Measurements from ENCODE around the gene KCNT1.
A peak's percentile ranks its signal among the peaks of the same experiment; 100 is the strongest.
"Not testable (repeated sequence)": the region's sequence is repeated elsewhere in the genome, so short reads cannot be mapped to it uniquely, and the experiment has no call there.

Gene KCNT1

DNA sequence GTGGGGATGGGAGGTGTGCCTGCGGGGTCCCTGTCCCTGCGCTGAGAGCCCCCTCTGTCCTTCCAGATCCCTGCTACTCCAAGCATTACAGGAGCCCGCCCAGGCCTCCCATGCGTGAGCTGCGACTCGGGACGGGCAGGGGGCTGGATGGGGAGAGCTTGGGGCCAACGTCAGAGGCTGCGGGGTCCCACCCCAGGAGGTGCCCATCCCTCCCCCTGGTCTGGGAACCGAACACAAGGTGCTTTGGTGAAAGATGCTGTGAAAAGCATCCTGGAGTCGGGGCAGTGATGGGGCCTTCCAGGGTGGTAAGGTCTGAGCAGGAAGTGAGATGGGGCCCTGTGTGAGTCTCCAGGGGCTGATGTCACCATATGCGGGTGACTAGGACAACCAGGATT, 36.2 kb upstream of the KCNT1 start:
- Histone ChIP-seq H3K9me3 (ENCODE audit: insufficient read depth, low read depth, low read length) (peaks cover 5% of the 10 kb centered on the region), H3K4me1 (ENCODE audit: insufficient read depth, low read length) (peaks cover 3% of the 10 kb centered on the region), H3K36me3 (ENCODE audit: insufficient read depth, low read depth, low read length) (no peaks in the 10 kb centered on the region), H3K27ac (ENCODE audit: low read length) (no peak overlapping the region), H3K9ac (ENCODE audit: low read depth, low read length) (no peak overlapping the region), H3K27me3 (ENCODE audit: insufficient read depth, low read length) (no peaks in the 10 kb centered on the region), H3K4me3 (ENCODE audit: low read length) (no peak overlapping the region)

DNA sequence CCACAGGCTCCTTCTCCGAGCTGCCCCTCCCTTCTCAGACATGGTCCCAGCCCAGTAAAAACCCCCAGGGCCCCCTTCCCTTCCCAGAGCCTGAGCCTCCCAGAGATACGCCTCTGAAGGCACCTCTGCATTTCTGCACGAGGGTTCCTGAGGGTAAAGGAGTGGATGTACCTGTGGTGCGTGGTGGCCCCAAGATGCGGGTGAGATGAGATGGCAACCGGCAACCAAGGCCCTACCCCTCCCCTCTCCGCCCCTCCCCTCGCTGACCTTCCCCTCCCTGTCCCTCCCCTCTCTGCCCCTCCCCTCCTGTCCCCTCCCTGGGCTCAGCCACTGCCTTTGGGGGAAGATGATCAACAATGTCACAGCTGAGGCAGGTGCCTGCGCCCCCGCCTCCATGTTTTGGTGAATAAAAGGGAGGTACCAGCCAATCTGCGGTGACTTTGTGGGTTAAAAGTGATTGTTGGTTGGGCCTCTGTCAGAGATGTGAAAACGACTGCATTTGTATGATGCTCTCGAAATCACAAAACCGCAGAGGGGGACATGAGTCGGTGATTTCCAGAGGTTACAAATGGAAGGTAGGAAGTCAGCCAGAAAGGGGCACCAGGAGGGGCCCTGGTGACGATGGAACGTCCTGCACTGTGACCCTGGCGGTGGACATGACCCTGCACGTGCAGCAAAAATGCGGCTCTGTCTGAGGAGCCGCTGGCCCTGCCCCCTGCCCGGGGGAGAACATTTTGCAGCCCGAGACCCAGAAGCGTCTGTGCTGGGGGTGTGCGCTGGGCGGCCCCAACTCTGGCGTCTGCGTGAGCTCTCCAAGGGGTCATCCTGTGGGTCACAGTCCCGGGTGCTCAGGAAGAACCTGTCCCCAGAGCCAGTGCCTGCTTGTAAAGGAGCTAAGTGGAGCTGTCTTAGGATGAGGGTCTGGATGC, 35.2 kb upstream of the KCNT1 start:
- Histone ChIP-seq H3K36me3 (ENCODE audit: insufficient read depth, low read depth, low read length) (no peaks in the 10 kb centered on the region), H3K27me3 (ENCODE audit: insufficient read depth, low read length) (no peaks in the 10 kb centered on the region), H3K9ac (ENCODE audit: low read depth, low read length) (no peak overlapping the region), H3K27ac (ENCODE audit: low read length) (no peak overlapping the region), H3K4me3 (ENCODE audit: low read length) (no peak overlapping the region), H3K4me1 (ENCODE audit: insufficient read depth, low read length) (peaks cover 3% of the 10 kb centered on the region), H3K9me3 (ENCODE audit: insufficient read depth, low read depth, low read length) (peaks cover 5% of the 10 kb centered on the region)

DNA sequence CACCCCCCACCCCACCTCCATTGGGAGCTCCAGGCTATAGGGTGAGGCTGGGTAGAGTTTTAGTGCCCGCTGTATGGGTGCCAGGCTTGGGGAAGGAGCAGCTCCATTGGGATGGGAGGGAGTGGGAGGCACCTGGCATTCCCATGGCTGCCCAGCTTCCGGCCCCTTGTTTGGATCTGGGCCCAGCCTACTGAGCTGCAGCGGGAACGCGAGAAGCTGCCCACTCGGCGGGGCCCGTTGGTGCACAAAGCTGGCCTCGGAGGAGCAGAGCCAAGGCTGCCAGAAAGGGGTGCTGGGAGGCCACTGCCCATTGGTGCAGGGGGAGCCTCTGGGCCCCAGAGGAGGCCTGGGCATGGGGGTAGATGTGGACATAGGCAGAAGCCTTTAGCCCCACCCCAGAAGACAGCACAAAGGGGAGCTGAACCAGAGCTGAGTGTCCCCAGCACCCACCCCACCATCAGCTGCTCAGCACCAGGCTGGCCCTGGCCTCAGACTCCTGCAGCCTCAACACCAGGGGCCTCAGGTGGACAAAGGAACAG, 34.5 kb upstream of the KCNT1 start:
- no peaks in the 10 kb centered on the region for H3K36me3 ChIP-seq (ENCODE audit: insufficient read depth, low read depth, low read length)
- no peak overlapping the region for H3K4me3 ChIP-seq (ENCODE audit: low read length)
- no peaks in the 10 kb centered on the region; the same call in 1 of the 2 replicates for H3K4me1 ChIP-seq (ENCODE audit: insufficient read depth, low read length)
- no peaks in the 10 kb centered on the region for H3K27me3 ChIP-seq (ENCODE audit: insufficient read depth, low read length)
- no peak overlapping the region for H3K9ac ChIP-seq (ENCODE audit: low read depth, low read length)
- no peak overlapping the region for H3K27ac ChIP-seq (ENCODE audit: low read length)
- peaks cover 5% of the 10 kb centered on the region for H3K9me3 ChIP-seq (ENCODE audit: insufficient read depth, low read depth, low read length)

DNA sequence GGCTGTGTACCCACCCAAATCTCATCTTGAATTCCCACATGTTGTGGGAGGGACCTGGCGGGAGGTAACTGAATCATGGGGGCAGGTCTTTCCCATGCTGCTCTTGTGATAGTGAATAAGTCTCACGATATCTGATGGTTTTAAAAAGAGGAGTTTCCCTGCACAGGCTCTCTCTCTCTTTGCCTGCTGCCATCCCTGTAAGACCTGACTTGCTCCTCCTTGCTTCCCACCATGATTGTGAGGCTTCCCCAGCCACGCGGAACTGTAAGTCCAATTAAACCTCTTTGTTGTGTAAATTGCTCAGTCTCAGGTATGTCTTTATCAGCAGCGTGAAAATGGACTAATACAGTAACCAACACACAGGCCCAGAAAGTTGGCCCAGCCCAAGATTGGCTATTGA, 33.0 kb upstream of the KCNT1 start:
- H3K9ac ChIP-seq (ENCODE audit: low read depth, low read length): not testable (repeated sequence)

DNA sequence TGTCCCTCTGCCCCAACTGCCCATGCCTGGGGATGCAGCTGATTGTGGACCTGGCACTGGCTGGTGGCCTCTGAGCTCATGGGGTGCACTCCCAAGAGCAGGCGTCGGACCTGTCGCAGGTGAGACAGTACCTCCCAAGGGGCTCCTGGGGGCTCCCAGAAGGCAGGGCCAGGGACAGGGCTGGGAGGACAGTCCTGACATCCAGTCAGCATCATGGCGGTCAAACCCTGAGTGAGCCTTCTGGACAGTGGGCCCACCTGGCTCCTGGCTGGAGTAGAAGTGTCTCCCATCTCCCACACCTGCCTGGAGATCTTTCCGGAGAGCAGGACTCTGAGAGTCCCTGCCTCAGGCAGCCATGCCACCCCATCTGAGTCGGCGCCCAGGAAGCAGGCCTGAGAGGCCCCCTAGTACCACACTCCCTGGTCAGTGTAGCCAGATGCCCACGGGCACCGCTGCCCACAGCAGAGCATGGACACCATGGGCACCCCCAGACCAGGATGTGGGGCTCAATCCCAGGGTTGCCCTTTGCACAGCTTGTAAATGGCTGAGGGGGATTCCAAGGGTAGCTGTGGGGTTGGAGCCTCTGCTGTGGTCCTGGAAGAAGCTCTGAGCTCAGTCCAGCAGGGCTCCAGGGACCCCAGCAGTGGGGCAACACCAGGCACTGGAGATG, 32.2 kb upstream of the KCNT1 start:
- Histone ChIP-seq H3K9ac (ENCODE audit: low read depth, low read length) (no peak overlapping the region), H3K4me1 (ENCODE audit: insufficient read depth, low read length) (no peaks in the 10 kb centered on the region; the same call in 1 of the 2 replicates), H3K9me3 (ENCODE audit: insufficient read depth, low read depth, low read length) (peaks cover 5% of the 10 kb centered on the region), H3K27ac (ENCODE audit: low read length) (no peak overlapping the region), H3K4me3 (ENCODE audit: low read length) (no peak overlapping the region), H3K36me3 (ENCODE audit: insufficient read depth, low read depth, low read length) (no peaks in the 10 kb centered on the region), H3K27me3 (ENCODE audit: insufficient read depth, low read length) (no peaks in the 10 kb centered on the region)

More for the DNA sequence above, 33.0 kb upstream of the KCNT1 start:
- H3K27me3 ChIP-seq (ENCODE audit: insufficient read depth, low read length); H3K4me1 ChIP-seq (ENCODE audit: insufficient read depth, low read length); H3K9me3 ChIP-seq (ENCODE audit: insufficient read depth, low read depth, low read length); H3K36me3 ChIP-seq (ENCODE audit: insufficient read depth, low read depth, low read length); H3K27ac ChIP-seq (ENCODE audit: low read length); H3K4me3 ChIP-seq (ENCODE audit: low read length): not testable (repeated sequence)

DNA sequence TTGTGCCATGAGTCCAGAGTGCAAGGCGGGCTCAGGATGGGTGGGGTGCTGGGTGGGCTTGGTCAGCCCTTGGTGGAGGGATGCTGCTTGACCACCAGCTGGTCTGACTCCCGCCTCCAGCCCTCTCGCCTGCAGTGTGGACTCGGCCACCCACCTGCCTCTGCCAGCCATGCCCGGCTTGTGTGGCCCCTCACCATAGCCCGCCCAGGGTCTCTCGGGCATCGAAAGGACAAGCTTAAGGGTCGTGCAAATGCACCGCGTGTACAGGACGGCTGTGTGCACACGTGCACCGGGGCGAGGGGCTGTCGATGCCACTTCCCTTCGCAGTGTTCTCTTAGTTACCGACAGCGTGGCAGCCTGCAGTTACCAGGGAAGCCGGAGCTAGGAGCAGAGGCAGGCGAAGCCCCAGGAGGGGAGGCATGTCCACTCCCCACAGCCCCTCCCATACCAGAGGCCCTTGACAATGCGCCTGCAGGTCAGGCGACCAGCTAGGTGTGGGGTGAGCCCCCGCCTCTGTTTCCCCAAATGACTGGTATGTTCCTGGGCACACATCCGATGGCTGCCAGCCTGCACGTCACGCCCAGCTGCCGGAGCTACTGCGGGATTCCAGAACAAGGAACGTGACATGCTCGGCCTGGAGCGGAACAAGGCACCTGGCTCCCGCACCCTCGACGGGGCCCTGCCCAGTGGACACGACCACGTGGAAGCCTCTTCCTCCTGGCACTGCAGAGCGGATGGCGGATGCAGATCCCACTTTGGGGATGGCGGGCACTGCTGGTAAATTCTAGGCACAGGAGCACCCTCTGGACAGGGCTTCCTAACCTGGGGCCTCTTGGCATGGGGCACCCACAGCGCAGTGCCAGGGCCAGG, 31.0 kb upstream of the KCNT1 start:
- no peaks in the 10 kb centered on the region for H3K36me3 ChIP-seq (ENCODE audit: insufficient read depth, low read depth, low read length)
- peaks cover 5% of the 10 kb centered on the region for H3K9me3 ChIP-seq (ENCODE audit: insufficient read depth, low read depth, low read length)
- no peaks in the 10 kb centered on the region for H3K27me3 ChIP-seq (ENCODE audit: insufficient read depth, low read length)
- no peaks in the 10 kb centered on the region; the same call in 1 of the 2 replicates for H3K4me1 ChIP-seq (ENCODE audit: insufficient read depth, low read length)
- H3K9ac ChIP-seq (ENCODE audit: low read depth, low read length): no peak overlapping the region
- H3K27ac ChIP-seq (ENCODE audit: low read length): no peak overlapping the region
- no peak overlapping the region for H3K4me3 ChIP-seq (ENCODE audit: low read length)

DNA sequence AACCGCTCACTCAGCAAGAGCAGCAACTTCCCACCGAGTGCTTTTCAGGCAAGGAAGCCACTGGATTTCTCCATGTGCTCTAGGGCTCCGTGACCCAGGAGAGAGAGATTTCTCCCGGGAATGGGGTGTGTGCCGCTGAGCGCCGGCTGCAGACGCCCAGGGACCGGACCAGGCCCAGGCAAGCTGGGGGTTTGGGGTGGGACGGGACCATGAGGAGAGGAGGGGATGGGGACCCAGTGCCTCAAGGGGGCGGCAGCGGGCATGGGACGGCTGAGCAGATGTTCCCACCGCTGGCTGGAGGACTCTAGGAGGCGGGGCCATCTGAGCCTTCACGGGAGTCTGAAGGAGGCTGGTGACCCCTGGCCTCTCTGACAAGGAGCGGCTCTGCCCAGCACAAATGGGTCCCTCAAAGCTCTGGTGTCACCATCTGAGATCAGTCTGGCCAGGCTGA, 30.4 kb upstream of the KCNT1 start:
- H3K27me3 ChIP-seq (ENCODE audit: insufficient read depth, low read length): no peaks in the 10 kb centered on the region

DNA sequence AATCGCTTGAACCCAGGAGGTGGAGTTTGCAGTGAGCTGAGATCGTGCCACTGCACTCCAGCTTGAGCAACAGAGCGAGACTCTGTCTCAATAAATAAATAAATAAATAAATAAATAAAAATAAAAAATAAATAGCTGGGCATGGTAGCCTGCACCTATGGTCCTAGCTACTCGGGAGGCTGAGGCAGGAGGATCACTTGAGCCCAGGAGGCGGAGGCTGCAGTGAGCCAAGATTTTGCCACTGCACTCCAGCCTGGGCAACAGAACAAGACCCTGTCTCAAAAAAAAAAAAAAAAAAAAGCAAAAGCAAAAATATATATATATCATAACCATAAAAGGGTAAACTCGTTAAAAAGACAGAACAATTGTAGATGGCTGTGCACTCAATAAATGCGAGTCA, 29.2 kb upstream of the KCNT1 start:
- not testable (repeated sequence) for H3K9ac ChIP-seq (ENCODE audit: low read depth, low read length); H3K36me3 ChIP-seq (ENCODE audit: insufficient read depth, low read depth, low read length); H3K27ac ChIP-seq (ENCODE audit: low read length); H3K27me3 ChIP-seq (ENCODE audit: insufficient read depth, low read length); H3K4me1 ChIP-seq (ENCODE audit: insufficient read depth, low read length); H3K9me3 ChIP-seq (ENCODE audit: insufficient read depth, low read depth, low read length); H3K4me3 ChIP-seq (ENCODE audit: low read length)

More for the DNA sequence above, 30.4 kb upstream of the KCNT1 start:
- H3K4me1 ChIP-seq (ENCODE audit: insufficient read depth, low read length): no peaks in the 10 kb centered on the region
- H3K36me3 ChIP-seq (ENCODE audit: insufficient read depth, low read depth, low read length): no peaks in the 10 kb centered on the region
- peaks cover 5% of the 10 kb centered on the region for H3K9me3 ChIP-seq (ENCODE audit: insufficient read depth, low read depth, low read length)
- H3K9ac ChIP-seq (ENCODE audit: low read depth, low read length): no peak overlapping the region
- peak overlapping the region; percentile 54; the same call in 1 of the 2 replicates for H3K4me3 ChIP-seq (ENCODE audit: low read length)
- H3K27ac ChIP-seq (ENCODE audit: low read length): no peak overlapping the region

DNA sequence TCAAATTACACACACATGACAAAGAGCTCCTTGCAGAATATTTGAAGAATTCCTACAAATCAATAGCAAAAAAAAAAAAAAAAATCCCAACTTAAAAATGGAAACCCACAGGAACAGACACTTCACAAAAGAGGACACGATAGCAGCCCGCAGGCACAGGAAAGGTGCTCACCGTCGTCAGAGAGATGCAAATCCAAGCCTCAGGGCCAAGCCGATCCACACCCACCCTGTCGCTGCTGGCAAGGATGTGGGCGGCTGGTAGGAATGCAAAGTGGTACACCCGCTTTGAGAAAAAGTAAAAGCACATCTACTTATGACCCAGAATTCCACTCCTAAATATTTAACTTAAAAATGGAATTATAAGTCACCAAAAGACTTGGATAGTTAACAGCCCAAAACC, 28.0 kb upstream of the KCNT1 start:
- Histone ChIP-seq H3K4me1 (ENCODE audit: insufficient read depth, low read length) (no peaks in the 10 kb centered on the region), H3K9me3 (ENCODE audit: insufficient read depth, low read depth, low read length) (no peaks in the 10 kb centered on the region), H3K4me3 (ENCODE audit: low read length) (no peak overlapping the region), H3K36me3 (ENCODE audit: insufficient read depth, low read depth, low read length) (no peaks in the 10 kb centered on the region), H3K27ac (ENCODE audit: low read length) (no peak overlapping the region), H3K27me3 (ENCODE audit: insufficient read depth, low read length) (no peaks in the 10 kb centered on the region), H3K9ac (ENCODE audit: low read depth, low read length) (no peak overlapping the region)

DNA sequence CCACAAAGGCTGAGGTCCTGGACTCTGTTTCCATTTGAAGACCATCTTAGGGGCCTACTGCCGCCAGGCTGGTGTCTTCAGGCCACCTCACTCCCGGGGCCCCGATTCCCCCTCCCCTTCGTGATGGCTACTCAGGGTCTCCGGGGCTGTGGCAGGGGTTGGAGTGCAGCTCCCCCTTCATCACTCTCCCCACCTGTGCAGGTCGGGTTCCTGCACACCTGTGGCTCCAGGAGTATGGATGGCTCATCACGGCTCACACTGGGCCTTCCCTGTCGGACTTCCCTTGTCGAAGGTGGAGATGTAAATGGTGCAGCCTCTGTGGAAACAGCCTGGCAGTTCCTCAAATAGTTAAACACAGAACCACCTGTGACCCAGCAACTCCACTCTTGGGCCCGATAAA, 27.0 kb upstream of the KCNT1 start:
- H3K9ac ChIP-seq (ENCODE audit: low read depth, low read length): no peak overlapping the region
- H3K9me3 ChIP-seq (ENCODE audit: insufficient read depth, low read depth, low read length): no peaks in the 10 kb centered on the region
- no peak overlapping the region for H3K4me3 ChIP-seq (ENCODE audit: low read length)
- no peaks in the 10 kb centered on the region for H3K36me3 ChIP-seq (ENCODE audit: insufficient read depth, low read depth, low read length)
- no peak overlapping the region for H3K27ac ChIP-seq (ENCODE audit: low read length)
- no peaks in the 10 kb centered on the region for H3K27me3 ChIP-seq (ENCODE audit: insufficient read depth, low read length)
- no peaks in the 10 kb centered on the region for H3K4me1 ChIP-seq (ENCODE audit: insufficient read depth, low read length)

DNA sequence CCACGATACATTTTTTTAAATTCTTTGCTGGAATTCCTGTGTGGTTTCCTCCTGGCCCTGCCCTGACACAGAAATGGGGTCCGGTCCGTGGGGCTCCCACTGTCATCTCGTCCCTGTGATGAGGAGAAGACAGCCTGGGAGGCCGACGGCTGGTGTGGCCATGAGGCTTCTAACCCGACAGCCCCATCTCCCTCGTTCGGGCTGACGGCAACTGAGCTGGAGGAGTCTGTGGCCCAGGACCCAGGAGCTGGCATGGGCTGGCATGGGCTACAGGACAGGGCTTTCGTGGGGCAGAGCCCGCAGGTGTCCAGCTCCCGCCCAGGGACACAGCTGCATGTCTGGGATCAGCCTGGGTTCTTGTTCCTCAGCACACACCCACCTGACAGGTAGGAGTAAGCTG, 25.1 kb upstream of the KCNT1 start:
- no peak overlapping the region for H3K27ac ChIP-seq (ENCODE audit: low read length)
- H3K9me3 ChIP-seq (ENCODE audit: insufficient read depth, low read depth, low read length): no peaks in the 10 kb centered on the region
- no peaks in the 10 kb centered on the region; the same call in 1 of the 2 replicates for H3K4me1 ChIP-seq (ENCODE audit: insufficient read depth, low read length)
- H3K4me3 ChIP-seq (ENCODE audit: low read length): no peak overlapping the region
- H3K36me3 ChIP-seq (ENCODE audit: insufficient read depth, low read depth, low read length): no peaks in the 10 kb centered on the region
- H3K9ac ChIP-seq (ENCODE audit: low read depth, low read length): no peak overlapping the region
- no peaks in the 10 kb centered on the region for H3K27me3 ChIP-seq (ENCODE audit: insufficient read depth, low read length)

Data from iPS-20b (cell line).